ENCODE data around the gene EXOSC10. TPM values are rescaled to one million over a fixed set of nuclear protein-coding genes. Genes with fewer than 3 reads are reported as not detected.

EXOSC10 gene
- total and polyA plus RNA-seq, 2 of the 4 experiments (the other 2 are of a cell fraction) = 64.5 to 66.0 TPM

DNA sequence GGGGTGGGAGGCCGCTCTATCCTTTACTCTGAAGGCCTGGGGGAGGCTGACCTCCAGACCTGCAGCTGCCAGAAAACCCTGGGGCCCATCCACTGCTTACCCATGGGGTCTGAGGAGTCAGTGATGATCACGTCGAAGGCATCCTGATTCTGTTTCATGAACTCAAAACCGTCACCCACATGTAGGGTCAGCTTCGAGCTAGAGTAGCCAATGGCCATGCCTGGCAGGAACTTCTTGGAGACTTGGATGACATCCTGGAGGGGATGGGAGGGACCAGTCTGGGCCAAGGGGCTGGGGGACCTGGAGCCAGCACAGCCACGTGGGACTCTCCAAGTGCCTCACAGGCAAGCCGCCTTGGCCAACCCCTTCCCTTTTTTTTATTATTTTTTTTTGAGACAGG, 43.2 kb downstream of the EXOSC10 start:
- no peak overlapping the region for H3K56ac ChIP-seq (ENCODE audit: extremely low read depth, insufficient read depth, low read length)
- no peaks in the 10 kb centered on the region for H3K27me3 ChIP-seq (ENCODE audit: control insufficient read depth, insufficient read depth, low read length)
- no peak overlapping the region for H2BK15ac ChIP-seq (ENCODE audit: low read depth, low read length)
- H2BK20ac ChIP-seq (ENCODE audit: low read depth, low read length) = no peak overlapping the region
- H3K9ac ChIP-seq (ENCODE audit: low read depth, low read length) = no peak overlapping the region
- H2BK120ac ChIP-seq (ENCODE audit: low read depth, low read length) = no peak overlapping the region
- H3K4me2 ChIP-seq (ENCODE audit: low read depth, low read length) = no peak overlapping the region
- no peak overlapping the region for H2AK9ac ChIP-seq (replicated peaks; ENCODE audit: low read depth, low read length, poor library complexity)
- in situ Hi-C loops (cut with MboI; ENCODE audit: low sequenced_read_pairs) = no loop called here
- no peak overlapping the region for H3K23ac ChIP-seq (ENCODE audit: low read depth, low read length)
- no peak for DNase-seq
- H3K14ac ChIP-seq (replicated peaks; ENCODE audit: low read depth, low read length) = no peak overlapping the region
- H4K20me1 ChIP-seq (ENCODE audit: insufficient read depth, low read length) = peaks cover 24% of the 10 kb centered on the region
- H3K9me1 ChIP-seq (ENCODE audit: insufficient read depth, low read length) = 0 out of 2 replicates have a peak, but pooled peaks cover 4% of the 10 kb centered on the region
- no peak overlapping the region for H2BK5ac ChIP-seq (ENCODE audit: low read depth, low read length, poor library complexity, severe bottlenecking)
- no peak overlapping the region for H4K91ac ChIP-seq (ENCODE audit: insufficient read depth, low read depth, low read length)
- H3K4ac ChIP-seq (ENCODE audit: low read depth, low read length) = no peak overlapping the region
- intact Hi-C loops (cut with micrococcal nuclease) = no loop called here
- BruUV-seq (replicated peaks) = no TSS peak
- POLR2A ChIA-PET (ENCODE audit: unreplicated experiment) = no interaction called here
- peaks cover 15% of the 10 kb centered on the region for H3K36me3 ChIP-seq (ENCODE audit: control insufficient read depth, insufficient read depth, low read length)
- dilution Hi-C loops (cut with HindIII; ENCODE audit: low sequenced_read_pairs, unreplicated experiment) = no loop called here
- H3K27ac ChIP-seq (ENCODE audit: insufficient read depth, low read length) = no peak overlapping the region
- no peak overlapping the region for H2AFZ ChIP-seq (replicated peaks; ENCODE audit: low read length, poor library complexity)
- no peak overlapping the region for H2AK5ac ChIP-seq (ENCODE audit: low read depth, low read length)
- H3K9me3 ChIP-seq (ENCODE audit: control insufficient read depth, insufficient read depth, low read length) = no peaks in the 10 kb centered on the region
- no peak for ATAC-seq (ENCODE audit: low read depth)
- TF ChIP-seq CHD1 (IDR thresholded peaks at IDR 0.05; ENCODE audit: low read depth, low read length) (no peak), MAZ (IDR thresholded peaks at IDR 0.05; ENCODE audit: borderline replicate concordance, low read depth, low read length) (no peak), RAD21 (IDR thresholded peaks at IDR 0.05; ENCODE audit: low read length) (no peak), MAFK (IDR thresholded peaks at IDR 0.05; ENCODE audit: low read depth, low read length) (no peak), SMC3 (IDR thresholded peaks at IDR 0.05; ENCODE audit: low read depth, low read length) (no peak), CEBPB (IDR thresholded peaks at IDR 0.05; ENCODE audit: low read depth, low read length) (no peak), RFX5 (IDR thresholded peaks at IDR 0.05; ENCODE audit: low read depth, low read length) (no peak), BHLHE40 (IDR thresholded peaks at IDR 0.05; ENCODE audit: low read depth, low read length) (no peak), MXI1 (IDR thresholded peaks at IDR 0.05; ENCODE audit: borderline replicate concordance, low read depth, low read length) (no peak), POLR2A (IDR thresholded peaks at IDR 0.05; ENCODE audit: low read depth, low read length) (no peak), NFE2L2 (IDR thresholded peaks at IDR 0.05; ENCODE audit: low read depth, low read length) (no peak), RCOR1 (IDR thresholded peaks at IDR 0.05; ENCODE audit: insufficient replicate concordance, low read length) (no peak), FOS (IDR thresholded peaks at IDR 0.05; ENCODE audit: low read depth, low read length) (no peak)
- TF ChIP-seq, protein P1, sequence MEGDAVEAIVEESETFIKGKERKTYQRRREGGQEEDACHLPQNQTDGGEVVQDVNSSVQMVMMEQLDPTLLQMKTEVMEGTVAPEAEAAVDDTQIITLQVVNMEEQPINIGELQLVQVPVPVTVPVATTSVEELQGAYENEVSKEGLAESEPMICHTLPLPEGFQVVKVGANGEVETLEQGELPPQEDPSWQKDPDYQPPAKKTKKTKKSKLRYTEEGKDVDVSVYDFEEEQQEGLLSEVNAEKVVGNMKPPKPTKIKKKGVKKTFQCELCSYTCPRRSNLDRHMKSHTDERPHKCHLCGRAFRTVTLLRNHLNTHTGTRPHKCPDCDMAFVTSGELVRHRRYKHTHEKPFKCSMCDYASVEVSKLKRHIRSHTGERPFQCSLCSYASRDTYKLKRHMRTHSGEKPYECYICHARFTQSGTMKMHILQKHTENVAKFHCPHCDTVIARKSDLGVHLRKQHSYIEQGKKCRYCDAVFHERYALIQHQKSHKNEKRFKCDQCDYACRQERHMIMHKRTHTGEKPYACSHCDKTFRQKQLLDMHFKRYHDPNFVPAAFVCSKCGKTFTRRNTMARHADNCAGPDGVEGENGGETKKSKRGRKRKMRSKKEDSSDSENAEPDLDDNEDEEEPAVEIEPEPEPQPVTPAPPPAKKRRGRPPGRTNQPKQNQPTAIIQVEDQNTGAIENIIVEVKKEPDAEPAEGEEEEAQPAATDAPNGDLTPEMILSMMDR (conservative IDR thresholded peaks at IDR 0.05; ENCODE audit: low read depth, low read length) = no peak
- TF ChIP-seq, protein P2, sequence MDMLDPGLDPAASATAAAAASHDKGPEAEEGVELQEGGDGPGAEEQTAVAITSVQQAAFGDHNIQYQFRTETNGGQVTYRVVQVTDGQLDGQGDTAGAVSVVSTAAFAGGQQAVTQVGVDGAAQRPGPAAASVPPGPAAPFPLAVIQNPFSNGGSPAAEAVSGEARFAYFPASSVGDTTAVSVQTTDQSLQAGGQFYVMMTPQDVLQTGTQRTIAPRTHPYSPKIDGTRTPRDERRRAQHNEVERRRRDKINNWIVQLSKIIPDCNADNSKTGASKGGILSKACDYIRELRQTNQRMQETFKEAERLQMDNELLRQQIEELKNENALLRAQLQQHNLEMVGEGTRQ (IDR thresholded peaks at IDR 0.05; ENCODE audit: low read depth, low read length) = no peak
- TF ChIP-seq, protein P3, sequence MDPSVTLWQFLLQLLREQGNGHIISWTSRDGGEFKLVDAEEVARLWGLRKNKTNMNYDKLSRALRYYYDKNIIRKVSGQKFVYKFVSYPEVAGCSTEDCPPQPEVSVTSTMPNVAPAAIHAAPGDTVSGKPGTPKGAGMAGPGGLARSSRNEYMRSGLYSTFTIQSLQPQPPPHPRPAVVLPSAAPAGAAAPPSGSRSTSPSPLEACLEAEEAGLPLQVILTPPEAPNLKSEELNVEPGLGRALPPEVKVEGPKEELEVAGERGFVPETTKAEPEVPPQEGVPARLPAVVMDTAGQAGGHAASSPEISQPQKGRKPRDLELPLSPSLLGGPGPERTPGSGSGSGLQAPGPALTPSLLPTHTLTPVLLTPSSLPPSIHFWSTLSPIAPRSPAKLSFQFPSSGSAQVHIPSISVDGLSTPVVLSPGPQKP (IDR thresholded peaks at IDR 0.05; ENCODE audit: borderline replicate concordance, low read depth, low read length) = no peak
- H3K18ac ChIP-seq (ENCODE audit: low read depth, low read length) = no peak overlapping the region
- H3K4me3 ChIP-seq (ENCODE audit: insufficient read depth, low read depth, low read length) = no peak overlapping the region
- H4K8ac ChIP-seq (ENCODE audit: low read depth in 2 of 2, low read length in 2 of 2) = no peak overlapping the region
- peaks cover 8% of the 10 kb centered on the region for H3K4me1 ChIP-seq (ENCODE audit: control insufficient read depth, insufficient read depth, low read length)
- CTCF ChIA-PET = interaction anchor here (0.9 kb wide), 1 partner anchor 19 kb away, joined by 3 read pairs; no protein-coding TSS in a partner anchor
- H4K5ac ChIP-seq (ENCODE audit: low read depth, low read length) = no peak overlapping the region
- WGBS, 2 experiments (ENCODE audit: extremely low coverage in 2 of 2, insufficient read length in 1 of 2) = 100% methylated on average over 2 of the region's 7 CpGs; no CpG with 5 or more reads in 1 of the 2 experiments
- peaks cover 15 to 38% of the 10 kb centered on the region in 2 experiments for H3K79me1 ChIP-seq (ENCODE audit: low read depth in 1 of 2, low read length in 2 of 2)

All from IMR-90 (cell line).